ENCODE measurements around the gene S100A13. TPM values are rescaled to one million over a fixed set of nuclear protein-coding genes. Genes with fewer than 3 reads are reported as not detected.

Gene S100A13
- total and polyA plus RNA-seq, 9 of the 15 experiments (the other 6 are each of a cell fraction or from before 2014, with no cell fraction given) = 41.9 to 129 (median 58.0) TPM

GRCh38 chr1:153626904-153627714, at the start of gene S100A13 (continued):
- peak; percentile 7; the same call in 1 of the 2 replicates for TF ChIP-seq ARID1B (IDR thresholded peaks at IDR 0.05)
- TF ChIP-seq, protein P1, sequence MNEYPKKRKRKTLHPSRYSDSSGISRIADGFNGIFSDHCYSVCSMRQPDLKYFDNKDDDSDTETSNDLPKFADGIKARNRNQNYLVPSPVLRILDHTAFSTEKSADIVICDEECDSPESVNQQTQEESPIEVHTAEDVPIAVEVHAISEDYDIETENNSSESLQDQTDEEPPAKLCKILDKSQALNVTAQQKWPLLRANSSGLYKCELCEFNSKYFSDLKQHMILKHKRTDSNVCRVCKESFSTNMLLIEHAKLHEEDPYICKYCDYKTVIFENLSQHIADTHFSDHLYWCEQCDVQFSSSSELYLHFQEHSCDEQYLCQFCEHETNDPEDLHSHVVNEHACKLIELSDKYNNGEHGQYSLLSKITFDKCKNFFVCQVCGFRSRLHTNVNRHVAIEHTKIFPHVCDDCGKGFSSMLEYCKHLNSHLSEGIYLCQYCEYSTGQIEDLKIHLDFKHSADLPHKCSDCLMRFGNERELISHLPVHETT (CRISPR knock-in tag; conservative IDR thresholded peaks at IDR 0.05 in 1 of 2, IDR thresholded peaks at IDR 0.05 in 1 of 2) = peak in 1 of 2 experiments; percentile 78; a peak in 2 of 4 replicates
- TF ChIP-seq ZBTB1 (CRISPR knock-in tag; IDR thresholded peaks at IDR 0.05; ENCODE audit: borderline replicate concordance, low read depth) = no peak
- no peak for TF ChIP-seq KDM4B (IDR thresholded peaks at IDR 0.05; ENCODE audit: borderline replicate concordance in 2 of 2, low read depth in 1 of 2)
- TF ChIP-seq, protein P2, sequence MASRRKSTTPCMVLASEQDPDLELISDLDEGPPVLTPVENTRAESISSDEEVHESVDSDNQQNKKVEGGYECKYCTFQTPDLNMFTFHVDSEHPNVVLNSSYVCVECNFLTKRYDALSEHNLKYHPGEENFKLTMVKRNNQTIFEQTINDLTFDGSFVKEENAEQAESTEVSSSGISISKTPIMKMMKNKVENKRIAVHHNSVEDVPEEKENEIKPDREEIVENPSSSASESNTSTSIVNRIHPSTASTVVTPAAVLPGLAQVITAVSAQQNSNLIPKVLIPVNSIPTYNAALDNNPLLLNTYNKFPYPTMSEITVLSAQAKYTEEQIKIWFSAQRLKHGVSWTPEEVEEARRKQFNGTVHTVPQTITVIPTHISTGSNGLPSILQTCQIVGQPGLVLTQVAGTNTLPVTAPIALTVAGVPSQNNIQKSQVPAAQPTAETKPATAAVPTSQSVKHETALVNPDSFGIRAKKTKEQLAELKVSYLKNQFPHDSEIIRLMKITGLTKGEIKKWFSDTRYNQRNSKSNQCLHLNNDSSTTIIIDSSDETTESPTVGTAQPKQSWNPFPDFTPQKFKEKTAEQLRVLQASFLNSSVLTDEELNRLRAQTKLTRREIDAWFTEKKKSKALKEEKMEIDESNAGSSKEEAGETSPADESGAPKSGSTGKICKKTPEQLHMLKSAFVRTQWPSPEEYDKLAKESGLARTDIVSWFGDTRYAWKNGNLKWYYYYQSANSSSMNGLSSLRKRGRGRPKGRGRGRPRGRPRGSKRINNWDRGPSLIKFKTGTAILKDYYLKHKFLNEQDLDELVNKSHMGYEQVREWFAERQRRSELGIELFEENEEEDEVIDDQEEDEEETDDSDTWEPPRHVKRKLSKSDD (conservative IDR thresholded peaks at IDR 0.05; ENCODE audit: low read length) = no peak
- TF ChIP-seq ATF1 (CRISPR knock-in tag; IDR thresholded peaks at IDR 0.05) = no peak
- 0 out of 2 replicates have a peak, but pooled peaks have one; percentile 25 for TF ChIP-seq ATF1 (tag; IDR thresholded peaks at IDR 0.05)
- TF ChIP-seq SMC3 (conservative IDR thresholded peaks at IDR 0.05; ENCODE audit: insufficient read depth, low read depth, low read length) = peak; percentile 41; the same call in 1 of the 2 replicates
- peak; percentile 83; the same call in 1 of the 2 replicates for TF ChIP-seq NBN (IDR thresholded peaks at IDR 0.05; ENCODE audit: low read depth)
- peak; percentile 73; the same call in 1 of the 2 replicates for TF ChIP-seq MYNN (IDR thresholded peaks at IDR 0.05)
- no peak for TF ChIP-seq MYNN (CRISPR knock-in tag; IDR thresholded peaks at IDR 0.05)
- TF ChIP-seq ZNF165 (CRISPR knock-in tag; IDR thresholded peaks at IDR 0.05; ENCODE audit: borderline replicate concordance) = no peak
- TF ChIP-seq, protein P3, sequence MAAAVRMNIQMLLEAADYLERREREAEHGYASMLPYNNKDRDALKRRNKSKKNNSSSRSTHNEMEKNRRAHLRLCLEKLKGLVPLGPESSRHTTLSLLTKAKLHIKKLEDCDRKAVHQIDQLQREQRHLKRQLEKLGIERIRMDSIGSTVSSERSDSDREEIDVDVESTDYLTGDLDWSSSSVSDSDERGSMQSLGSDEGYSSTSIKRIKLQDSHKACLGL (CRISPR knock-in tag; IDR thresholded peaks at IDR 0.05; ENCODE audit: borderline replicate concordance, poor library complexity, severe bottlenecking) = no peak
- no peak for TF ChIP-seq CAMTA2 (CRISPR knock-in tag; conservative IDR thresholded peaks at IDR 0.05)
- TF ChIP-seq FOS (IDR thresholded peaks at IDR 0.05; ENCODE audit: extremely low read depth, insufficient read length) = no peak
- peak; percentile 19 for TF ChIP-seq HNRNPLL (IDR thresholded peaks at IDR 0.05; ENCODE audit: low read depth, low read length, poor library complexity, severe bottlenecking)
- no peak for TF ChIP-seq NFRKB (IDR thresholded peaks at IDR 0.05; ENCODE audit: low read depth)
- TF ChIP-seq CCAR2 (IDR thresholded peaks at IDR 0.05; ENCODE audit: low read depth, low read length) = no peak
- TF ChIP-seq POLR2G (IDR thresholded peaks at IDR 0.05; ENCODE audit: low read depth, low read length) = peak; percentile 86
- 0 out of 2 replicates have a peak, but pooled peaks have one; percentile 39 for TF ChIP-seq KLF1 (tag; IDR thresholded peaks at IDR 0.05)
- TF ChIP-seq XRCC5 (IDR thresholded peaks at IDR 0.05; ENCODE audit: low read depth, low read length) = peak; percentile 55

All from K562 (cell line).